GM21576 (cell line): ENCODE measurements around the gene UAP1L1.
"Not testable (repeated sequence)": the region's sequence is repeated elsewhere in the genome, so short reads cannot be mapped to it uniquely, and the experiment has no call there.

Source experiments
- ATAC-seq: cut with Tn5 transposase; IDR thresholded peaks from one replicate; pipeline ENCODE4 v1.9.1; 2021; ENCODE audit warnings: mild to moderate bottlenecking, moderate library complexity; ENCODE audit not compliant: unreplicated experiment

The UAP1L1 gene

DNA sequence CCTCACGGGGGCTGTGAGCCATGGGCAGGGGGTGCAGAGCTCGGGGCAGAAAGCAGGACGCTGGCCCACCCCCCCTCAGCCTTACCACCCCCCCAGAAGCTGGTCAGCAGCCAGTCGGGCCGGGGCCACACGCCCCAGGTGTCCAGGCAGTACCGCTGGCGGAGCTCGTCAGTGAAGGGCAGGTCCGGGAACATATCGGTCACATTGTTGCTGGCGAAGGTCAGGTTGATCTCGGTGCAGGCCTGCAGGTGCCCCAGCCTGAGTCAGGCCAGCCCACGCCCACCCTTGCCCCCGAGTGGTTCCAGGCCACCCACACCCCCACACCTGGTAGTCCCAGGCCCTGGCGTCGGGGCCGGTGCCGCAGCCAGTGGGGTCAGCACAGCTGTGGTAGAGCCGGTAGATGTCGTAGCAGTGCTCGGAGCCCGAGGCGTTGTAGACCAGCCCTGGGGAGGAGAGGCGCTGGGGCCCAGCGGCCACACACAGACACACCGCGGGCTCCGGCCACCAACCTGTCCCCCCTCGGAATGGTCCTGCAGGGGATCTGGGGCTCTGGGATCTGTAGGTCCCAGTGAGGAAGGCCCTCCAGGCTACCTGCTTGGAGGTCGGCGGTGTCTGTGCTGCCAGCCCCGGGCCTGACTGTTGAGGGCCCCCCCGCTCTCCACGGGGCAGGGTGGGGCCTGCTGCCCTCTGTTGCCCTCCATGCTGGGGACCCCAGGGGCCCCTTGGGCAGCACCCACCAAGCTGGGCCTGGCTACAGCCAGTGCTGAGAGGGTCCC, 34.7 kb downstream of the UAP1L1 start:
- no peak for ATAC-seq

DNA sequence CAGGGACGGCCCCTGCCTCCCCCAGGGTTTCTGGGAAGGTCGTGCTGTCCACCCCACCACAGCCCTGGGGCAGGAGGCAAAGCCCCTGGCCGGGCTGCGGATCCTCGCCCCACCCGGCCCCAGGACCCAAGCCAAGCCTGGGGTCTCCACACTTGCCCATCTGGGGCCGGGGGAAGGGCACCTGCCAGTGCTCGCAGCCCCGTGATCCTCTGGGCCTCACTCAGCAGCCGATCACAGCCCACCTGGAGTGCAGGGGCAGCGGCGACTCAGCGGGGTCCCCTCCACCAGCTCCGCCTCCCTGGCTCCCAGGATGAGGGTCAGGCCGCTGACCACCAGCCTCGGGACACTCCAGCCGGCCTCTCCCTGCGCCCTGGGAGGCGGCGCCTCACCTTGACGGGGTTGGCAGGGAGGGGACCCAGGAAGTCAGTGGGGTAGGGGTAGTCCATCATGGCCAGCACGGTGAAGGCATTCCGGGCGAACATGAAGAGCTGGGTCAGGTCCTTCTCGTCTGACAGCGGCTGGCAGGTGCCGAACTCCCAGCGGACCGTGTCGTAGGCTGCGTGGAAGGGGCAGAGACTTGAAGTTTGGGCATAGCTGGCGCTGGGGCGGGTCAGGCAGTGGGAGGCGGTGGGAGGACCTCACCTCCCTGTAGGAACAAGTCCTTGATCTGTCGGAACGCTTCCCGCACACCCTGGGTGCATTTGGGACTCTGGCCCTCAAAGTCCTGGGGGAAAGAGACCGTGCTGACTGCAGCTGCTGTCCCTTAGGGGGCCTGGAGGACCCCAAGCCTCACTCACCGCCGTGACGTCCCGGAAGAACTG, 35.5 kb downstream of the UAP1L1 start:
- no peak for ATAC-seq

DNA sequence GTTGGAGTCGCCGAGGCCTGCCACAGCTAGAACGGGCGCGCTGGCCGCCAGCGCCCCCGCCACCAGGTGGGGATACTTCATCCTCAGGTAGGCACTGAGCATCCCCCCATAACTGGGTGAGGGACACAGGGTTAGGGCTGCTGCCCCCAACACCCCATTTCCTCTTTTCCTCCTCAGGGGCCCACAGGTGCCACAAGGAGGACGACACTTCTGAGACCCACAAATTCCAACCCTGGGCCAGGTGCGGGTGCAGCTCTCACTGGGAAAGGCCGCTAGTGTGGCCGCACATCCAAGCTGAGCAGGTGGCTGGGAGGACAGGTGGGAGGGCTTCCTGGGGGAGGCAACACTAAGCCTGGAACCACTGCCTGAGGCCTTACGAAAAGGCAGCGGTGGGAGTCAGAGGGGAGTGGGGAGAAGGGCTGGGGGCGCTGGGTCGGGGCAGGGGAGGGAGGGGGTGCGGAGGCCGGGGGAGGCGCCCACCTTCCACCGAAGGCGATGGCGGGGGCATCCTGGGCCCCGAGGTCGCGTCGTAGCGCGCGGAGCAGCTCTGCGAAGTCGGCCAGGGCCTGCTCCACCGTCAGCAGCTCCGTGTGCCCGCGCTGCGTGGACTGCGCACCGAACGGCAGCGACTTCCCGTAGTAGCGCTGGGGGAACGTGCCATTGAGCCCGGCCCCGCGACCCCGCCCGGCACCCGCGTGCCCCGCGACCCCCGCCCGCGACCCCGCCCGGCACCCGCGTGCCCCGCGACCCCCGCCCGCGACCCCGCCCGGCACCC, 36.3 kb downstream of the UAP1L1 start:
- ATAC-seq: no peak

DNA sequence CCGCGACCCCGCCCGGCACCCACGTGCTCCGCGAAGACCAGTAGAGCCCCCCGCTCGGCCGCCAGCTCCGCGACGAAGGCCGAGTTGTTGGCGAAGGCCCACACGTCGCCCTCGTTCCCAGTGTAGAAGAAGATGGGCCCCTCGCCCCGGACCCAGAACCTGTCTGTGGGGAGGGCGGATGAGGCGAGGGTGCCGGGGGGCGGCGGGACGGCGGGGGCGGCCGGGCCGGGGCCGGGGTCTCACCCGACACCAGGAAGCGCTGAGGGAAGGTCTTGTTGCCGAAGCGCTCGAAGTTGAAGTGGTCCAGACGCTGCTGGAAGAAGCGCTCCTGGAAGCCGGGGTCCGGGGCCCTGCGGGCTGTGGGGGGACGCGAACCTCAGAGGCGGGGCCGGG, 36.9 kb downstream of the UAP1L1 start:
- ATAC-seq: peak; percentile 9

DNA sequence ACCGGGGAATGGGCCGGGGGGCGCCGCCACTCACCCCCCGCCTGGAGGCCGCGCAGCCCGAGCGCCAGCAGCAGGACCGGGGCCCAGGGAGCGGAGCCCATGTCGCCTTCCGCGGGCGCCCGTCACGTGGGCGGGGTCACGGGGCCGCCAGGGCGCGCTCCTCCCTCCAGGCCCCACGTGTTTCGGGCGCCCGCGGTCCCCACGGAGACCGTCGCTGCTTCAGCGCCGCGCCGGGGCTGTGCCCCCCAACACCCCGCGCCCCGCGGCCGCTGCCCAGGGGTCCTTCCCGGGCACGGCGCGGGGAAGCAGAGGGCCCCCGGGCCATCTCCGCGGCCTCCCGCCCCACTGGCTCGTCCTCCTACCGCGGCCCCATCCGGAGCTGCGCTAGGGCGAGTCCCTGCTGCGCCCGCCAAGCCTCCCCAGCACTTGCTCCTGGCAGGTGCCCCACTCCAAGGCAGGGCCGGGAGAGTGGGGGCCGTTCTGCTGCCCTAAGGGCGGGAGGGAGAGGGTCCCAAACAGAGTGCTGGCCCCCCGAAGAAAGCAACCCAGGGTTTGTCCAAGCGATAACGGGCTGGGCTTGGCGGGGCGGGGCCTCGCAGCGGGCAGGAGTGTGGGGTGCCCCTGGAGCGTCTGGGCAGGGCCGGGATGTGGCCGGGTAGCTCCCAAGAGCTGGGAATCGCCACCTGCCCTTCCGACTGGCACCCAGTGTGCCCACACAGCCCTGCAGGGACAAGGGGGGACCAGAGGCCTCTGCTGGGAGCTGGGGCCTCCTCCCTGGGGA, 37.5 kb downstream of the UAP1L1 start, which contains the start of gene DPP7:
Gene DPP7, minus strand, starts transcription at position 121 of the 781 bp plus-strand sequence. Its CDS starts 20 bp downstream, at position 101.
- peak; percentile 72 for ATAC-seq

DNA sequence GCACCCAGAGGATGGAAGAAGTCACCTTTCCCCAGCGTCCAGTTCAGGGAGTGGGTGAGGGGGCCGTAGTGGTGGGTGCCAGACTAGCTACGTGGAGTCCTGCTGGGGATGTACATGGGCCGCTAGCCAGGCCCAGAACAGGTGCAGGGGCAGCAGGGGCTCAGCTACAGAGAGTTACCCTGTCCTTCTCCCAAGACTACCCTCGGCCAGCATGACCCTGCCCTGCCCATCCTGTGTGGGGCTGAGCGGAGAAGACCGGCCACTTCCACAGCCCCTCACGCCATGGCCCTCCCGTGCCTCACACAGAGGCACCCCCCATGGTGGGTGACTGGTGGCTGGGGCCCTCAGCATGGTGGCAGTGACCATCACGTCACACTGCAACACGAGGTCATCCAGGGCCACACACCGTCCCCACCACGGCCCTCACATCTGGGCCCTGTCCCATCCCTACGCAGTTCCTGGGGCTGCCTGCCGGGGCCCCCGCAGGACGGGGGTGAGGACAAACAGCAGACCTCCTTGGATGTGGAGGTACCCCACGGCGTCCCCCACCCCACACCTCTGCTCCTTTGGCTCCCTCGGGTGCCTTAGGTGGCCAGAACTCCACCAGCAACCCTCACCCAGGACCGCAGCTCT, 38.2 kb downstream of the UAP1L1 start:
- ATAC-seq: no peak

DNA sequence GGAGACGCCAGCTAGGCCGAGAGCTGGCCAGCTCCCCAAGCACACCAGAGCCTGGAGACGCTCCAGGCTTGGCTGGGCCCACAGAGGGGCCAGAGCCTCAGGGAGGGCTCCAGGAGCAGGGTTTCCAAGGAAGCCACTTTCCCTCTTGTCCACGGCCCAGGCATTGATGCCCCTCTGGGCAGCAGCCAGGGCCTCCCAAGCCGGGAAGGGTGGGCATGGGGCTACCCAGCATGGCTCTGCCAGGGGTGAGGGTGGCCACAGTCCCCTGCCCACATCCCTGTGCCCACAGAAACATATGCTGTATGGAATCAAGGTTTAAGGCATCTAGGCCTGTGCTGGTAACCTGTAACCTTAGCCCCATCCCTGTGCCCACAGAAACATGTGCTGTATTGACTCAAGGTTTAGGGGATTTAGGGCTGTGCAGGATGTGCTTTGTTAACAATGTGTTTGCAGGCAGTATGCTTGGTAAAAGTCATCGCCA, 38.8 kb downstream of the UAP1L1 start:
- no peak for ATAC-seq

DNA sequence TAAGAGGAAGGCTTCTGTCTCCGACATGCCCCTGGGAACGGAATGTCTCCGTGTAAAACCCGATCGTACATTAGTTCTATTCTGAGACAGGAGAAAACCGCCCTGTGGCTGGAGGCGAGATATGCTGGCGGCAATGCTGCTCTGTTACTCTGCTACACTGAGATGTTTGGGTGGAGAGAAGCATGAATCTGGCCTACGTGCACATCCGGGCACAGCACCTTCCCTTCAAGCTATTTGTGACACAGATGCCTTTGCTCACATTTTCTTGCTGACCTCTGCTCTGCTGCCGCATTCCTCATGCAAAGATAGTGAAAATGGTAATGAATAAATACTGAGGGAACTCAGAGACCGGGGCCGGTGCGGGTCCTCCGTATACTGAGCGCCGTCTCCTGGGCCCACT, 39.4 kb downstream of the UAP1L1 start:
- ATAC-seq: no peak

DNA sequence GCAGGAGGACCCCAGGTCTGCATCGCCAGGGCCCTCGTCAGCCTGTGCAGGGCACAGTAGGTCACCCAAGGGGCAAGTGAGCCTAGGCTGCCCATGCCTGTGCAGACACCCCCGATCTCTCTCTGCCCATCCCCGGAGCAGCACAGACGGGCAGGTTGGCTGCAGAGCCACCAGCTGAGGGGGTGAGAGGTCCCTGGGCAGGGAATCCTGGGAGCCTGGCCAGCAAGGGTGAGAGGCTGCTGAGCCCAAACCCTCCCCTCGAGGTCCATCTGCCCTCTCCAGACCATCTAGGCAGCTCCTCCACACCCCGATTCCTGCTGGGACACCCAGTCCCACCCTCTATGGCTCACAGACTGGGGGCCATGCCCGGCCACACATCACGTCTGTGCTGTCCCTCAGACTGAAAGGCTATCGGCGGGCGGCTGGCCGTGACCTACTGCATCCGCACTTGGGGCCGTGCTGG, 40.0 kb downstream of the UAP1L1 start:
- no peak for ATAC-seq

DNA sequence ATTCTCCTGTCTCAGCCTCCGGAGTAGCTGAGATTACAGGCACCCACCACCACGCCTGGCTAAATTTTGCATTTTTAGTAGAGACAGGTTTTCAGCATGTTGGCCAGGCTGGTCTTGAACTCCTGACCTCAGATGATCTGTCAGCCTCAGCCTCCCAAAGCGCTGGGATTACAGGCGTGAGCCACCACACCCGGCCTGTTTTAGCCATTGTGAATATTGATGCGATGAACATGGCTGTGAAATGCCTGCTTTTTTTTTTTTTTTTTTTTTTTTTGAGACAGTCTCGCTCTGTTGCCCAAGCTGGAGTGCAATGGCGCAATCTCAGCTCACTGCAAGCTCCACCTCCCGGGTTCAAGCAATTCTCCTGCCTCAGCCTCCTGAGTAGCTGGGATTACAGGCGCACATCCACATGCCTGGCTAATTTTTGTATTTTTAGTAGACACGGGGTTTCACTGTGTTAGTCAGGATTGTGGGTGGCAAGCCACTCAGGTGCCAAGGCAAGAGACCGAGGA, 40.8 kb downstream of the UAP1L1 start:
- not testable (repeated sequence) for ATAC-seq

DNA sequence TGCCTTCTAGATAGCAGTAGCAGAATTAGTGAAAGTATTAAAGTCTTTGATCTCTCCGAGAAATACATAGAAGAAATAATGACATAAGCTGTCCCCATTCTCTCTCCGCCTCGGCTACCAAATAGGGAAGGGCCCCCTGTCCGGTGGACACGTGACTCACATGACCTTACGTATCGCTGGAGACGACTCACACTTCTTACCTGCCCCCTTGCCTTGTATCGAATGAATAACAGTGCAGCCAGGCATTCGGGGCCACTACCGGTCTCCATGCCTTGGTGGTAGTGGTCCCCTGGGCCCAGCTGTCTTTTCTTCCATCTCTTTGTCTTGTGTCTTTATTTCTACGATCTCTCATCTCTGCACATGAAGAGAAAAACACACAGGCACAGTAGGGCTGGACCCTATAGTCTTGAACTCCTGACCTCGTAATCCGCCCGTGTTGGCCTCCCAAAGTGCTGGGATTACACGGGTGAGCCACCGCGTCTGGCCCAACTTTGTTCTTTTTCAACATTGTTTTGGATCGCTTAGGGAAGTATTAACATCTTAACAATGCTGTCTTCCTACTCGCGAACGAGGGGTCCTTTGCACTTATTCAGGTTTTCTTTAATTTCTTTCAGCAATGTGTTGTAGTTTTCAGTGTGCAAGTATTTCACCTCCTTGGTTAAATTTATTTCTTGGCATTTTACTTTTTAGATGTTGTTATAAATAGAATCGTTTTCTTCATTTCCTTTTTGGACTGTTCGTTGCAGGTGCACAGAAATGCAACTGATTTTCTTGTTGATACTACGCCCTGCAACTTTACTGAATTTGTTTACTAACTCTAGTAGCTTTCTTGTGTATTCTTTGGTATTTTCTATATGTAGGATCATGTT, 44.8 kb downstream of the UAP1L1 start:
- ATAC-seq: not testable (repeated sequence)

DNA sequence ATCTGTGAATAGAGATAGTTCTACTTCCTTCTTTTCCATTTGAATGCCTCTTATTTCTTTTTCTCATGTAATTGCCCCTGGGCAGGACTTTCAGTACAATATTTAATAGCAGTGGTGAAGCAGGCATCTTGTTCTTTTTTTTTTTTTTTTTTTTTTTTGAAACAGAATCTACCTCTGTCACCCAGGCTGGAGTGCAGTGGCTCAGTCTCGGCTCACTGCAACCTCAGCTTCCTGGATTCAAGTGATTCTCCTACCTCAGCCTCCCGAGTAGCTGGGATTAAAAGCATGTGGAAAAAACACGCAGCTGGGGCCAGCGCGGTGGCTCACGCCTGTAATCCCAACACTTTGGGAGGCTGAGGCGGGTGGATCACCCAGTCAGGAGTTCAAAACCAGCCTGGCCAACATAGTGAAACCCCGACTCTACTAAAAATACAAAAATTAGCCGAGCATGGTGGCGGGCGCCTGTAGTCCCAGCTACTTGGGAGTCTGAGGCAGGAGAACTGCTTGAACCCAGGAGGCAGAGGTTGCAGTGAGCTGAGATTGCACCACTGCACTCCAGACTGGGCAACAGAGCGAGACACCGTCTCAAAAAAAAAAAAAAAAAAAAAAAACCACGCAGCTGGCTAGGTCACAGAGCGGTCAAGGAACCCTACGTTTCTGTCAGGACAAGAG, 45.6 kb downstream of the UAP1L1 start:
- not testable (repeated sequence) for ATAC-seq

DNA sequence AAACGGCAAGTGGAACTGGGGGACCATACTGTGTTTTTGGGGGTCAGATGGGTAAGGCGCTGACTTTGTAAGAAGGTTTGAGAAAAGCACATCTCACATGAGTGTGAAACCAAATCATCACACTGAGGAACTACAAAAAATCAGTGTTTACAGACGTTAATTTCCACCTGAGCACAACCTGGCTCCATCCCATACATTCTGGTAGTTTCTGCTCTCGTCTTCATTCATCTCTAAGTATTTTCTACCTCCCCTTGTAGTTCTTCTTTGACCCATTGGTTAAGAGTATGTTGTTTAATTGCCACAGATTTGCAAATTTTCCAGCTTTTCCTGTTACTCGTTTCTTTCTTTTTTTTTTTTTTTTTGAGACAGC, 46.1 kb downstream of the UAP1L1 start:
- no peak for ATAC-seq

DNA sequence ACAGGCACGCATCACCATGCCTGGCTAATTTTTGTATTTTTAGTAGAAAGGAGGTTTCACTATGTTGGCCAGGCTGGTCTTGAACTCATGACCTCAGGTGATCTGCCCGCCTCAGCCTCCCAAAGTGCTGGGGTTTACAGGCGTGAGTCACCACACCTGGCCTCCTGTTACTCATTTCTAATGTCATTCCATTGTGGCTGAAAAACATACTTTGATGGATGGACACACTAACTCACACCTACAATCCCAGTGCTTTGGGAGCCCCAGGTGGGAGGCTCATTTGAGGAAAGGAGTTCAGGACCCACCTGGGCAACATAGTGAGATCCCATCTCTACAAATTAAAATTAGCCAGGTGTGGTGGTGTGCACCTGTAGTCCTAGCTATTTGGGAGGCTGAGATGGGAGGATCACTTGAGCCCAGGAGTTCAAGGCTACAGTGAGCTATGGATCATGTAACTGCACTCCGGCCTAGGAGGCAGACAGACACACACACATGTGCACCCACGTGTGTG, 46.7 kb downstream of the UAP1L1 start:
- not testable (repeated sequence) for ATAC-seq

DNA sequence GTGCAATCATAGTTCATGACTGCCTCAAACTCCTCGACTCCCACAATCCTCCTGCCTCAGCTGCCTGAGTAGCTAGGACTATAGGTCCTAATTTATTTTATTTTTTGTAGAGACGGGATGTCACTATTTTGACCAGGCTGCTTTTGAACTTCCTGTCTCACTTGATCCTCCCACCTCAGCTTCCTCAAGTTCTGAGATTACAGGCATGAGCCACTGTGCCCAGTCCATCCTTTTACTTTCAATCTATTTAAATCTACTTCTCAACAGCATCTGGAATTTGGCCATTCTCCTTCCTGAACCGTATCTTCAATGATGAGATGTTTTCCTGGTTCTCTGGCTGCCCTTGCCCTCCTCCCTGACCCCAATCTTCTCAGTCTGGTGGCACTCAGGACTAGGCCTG, 49.5 kb downstream of the UAP1L1 start:
- no peak for ATAC-seq

DNA sequence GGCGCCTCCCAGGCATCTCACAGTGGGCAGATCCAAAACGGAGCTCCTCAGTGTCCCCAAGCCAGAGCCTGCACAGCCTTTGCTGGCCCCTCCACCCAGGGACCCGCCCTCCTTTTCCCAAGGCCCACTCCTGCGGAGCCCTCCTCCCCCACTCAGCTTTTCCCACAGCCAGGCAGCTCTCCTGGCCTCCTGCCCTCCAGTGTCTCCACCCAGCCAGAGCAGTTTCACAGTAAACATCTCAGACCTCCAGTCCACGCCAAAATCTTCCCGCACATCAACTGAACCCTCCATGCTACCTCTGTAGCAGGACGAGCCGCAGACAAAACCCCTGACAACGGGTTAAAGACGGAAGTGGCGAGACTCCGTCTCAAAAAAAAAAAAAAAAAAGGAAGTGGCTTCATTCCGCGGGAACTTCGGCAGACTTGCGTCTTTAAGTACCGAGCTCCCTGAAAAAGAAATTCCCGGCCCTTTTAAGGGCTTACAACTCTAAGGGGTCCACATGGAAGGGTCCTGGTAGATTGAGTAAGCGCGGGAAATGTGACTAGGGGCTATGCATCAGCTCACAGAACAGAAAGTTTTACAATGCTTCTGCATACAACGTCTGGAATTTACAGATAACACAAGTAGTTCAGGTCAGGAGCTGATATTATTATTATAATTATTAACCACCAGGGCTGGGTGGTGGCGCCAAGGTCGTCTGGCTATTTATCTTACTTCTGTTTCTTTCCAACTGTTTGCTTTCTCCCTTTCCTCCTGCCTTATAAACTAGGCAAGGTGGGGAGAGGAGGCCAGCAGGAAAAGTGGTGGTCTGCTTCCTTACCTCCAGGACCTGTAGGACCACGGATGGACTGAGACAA, 50.2 kb downstream of the UAP1L1 start:
- no peak for ATAC-seq
